G401 (cell line): Measurements from ENCODE around the gene DDX25. TPM values are rescaled to one million over a fixed set of nuclear protein-coding genes. Genes with fewer than 3 reads are reported as not detected.

Source experiments
- DNase-seq: peaks from one replicate; pipeline ENCODE4 v3.0.0-alpha.2; 2015; ENCODE audit warnings: low spot score
- in situ Hi-C: cut with HindIII; loops from 2 replicates; pipeline ENCODE4 v1.10.0; 2016; ENCODE audit warnings: low sequenced_read_pairs, mixed read lengths
- total RNA-seq: library from RNA; depleted of rRNA; stranded (reverse); fragments of >200 nt; shearing (Covaris generic); gene quantifications from 2 replicates; pipeline ENCODE4 v1.2.3, GENCODE V29; 2014

DDX25 gene
- total RNA-seq, 1 experiment from 2014 or later, result not detected

- DNase-seq, result no peak
- in situ Hi-C loops, result loop anchor here (25.0 kb wide), 1 partner anchor 281 kb away; the partner anchor contains the start of genes FAM118B and RPUSD4
Measured at GRCh38 chr11:125931116-125931515, 26.8 kb downstream of the DDX25 start.

- no peak for DNase-seq
- in situ Hi-C loops, result loop anchor here (25.0 kb wide), 1 partner anchor 281 kb away; the partner anchor contains the start of genes FAM118B and RPUSD4
Measured at GRCh38 chr11:125931668-125932067, 27.4 kb downstream of the DDX25 start.

- no peak for DNase-seq
- in situ Hi-C loops, result loop anchor here (25.0 kb wide), 1 partner anchor 280 kb away; the partner anchor contains the start of genes FAM118B and RPUSD4
Measured at GRCh38 chr11:125932301-125932700, 28.0 kb downstream of the DDX25 start.

- no peak for DNase-seq
- in situ Hi-C loops, result loop anchor here (25.0 kb wide), 1 partner anchor 279 kb away; the partner anchor contains the start of genes FAM118B and RPUSD4
Measured at GRCh38 chr11:125933030-125933813, 28.9 kb downstream of the DDX25 start.

- in situ Hi-C loops, result loop anchor here (25.0 kb wide), 1 partner anchor 278 kb away; the partner anchor contains the start of genes FAM118B and RPUSD4
- no peak for DNase-seq
Measured at GRCh38 chr11:125934473-125934872, 30.2 kb downstream of the DDX25 start.

- no peak for DNase-seq
- in situ Hi-C loops, result loop anchor here (25.0 kb wide), 1 partner anchor 277 kb away; the partner anchor contains the start of genes FAM118B and RPUSD4
Measured at GRCh38 chr11:125935056-125935455, 30.7 kb downstream of the DDX25 start.

GRCh38 chr11:125935618-125936199, 31.4 kb downstream of the DDX25 start:
- no peak for DNase-seq
- in situ Hi-C loops, result loop anchor here (25.0 kb wide), 1 partner anchor 277 kb away; the partner anchor contains the start of genes FAM118B and RPUSD4

GRCh38 chr11:125938418-125938817, 34.1 kb downstream of the DDX25 start:
- in situ Hi-C loops, result loop anchor here (25.0 kb wide), 1 partner anchor 274 kb away; the partner anchor contains the start of genes FAM118B and RPUSD4
- no peak for DNase-seq

- DNase-seq, result no peak
Measured at GRCh38 chr11:125939081-125939521, 34.8 kb downstream of the DDX25 start.

GRCh38 chr11:125940145-125940544, 35.8 kb downstream of the DDX25 start:
- DNase-seq, result no peak
- in situ Hi-C loops, result loop anchor here (25.0 kb wide), 1 partner anchor 272 kb away; the partner anchor contains the start of genes FAM118B and RPUSD4

More at GRCh38 chr11:125939081-125939521, 34.8 kb downstream of the DDX25 start:
- in situ Hi-C loops, result loop anchor here (25.0 kb wide), 1 partner anchor 273 kb away; the partner anchor contains the start of genes FAM118B and RPUSD4

GRCh38 chr11:125941267-125941618, 36.9 kb downstream of the DDX25 start:
- in situ Hi-C loops, result loop anchor here (25.0 kb wide), 1 partner anchor 271 kb away; the partner anchor contains the start of genes FAM118B and RPUSD4

GRCh38 chr11:125941619-125942611, 37.6 kb downstream of the DDX25 start:
- in situ Hi-C loops, result loop anchor here (25.0 kb wide), 1 partner anchor 270 kb away; the partner anchor contains the start of genes FAM118B and RPUSD4
- DNase-seq, result peak; percentile 83

More at GRCh38 chr11:125941267-125941618, 36.9 kb downstream of the DDX25 start:
- DNase-seq, result peak; percentile 86

- in situ Hi-C loops, result loop anchor here (25.0 kb wide), 1 partner anchor 269 kb away; the partner anchor contains the start of genes FAM118B and RPUSD4
- no peak for DNase-seq
Measured at GRCh38 chr11:125942771-125943428, 38.6 kb downstream of the DDX25 start.

- no peak for DNase-seq
- in situ Hi-C loops, result loop anchor here (25.0 kb wide), 1 partner anchor 268 kb away; the partner anchor contains the start of genes FAM118B and RPUSD4
Measured at GRCh38 chr11:125943661-125944349, 39.5 kb downstream of the DDX25 start.

GRCh38 chr11:125944350-125945010, 40.2 kb downstream of the DDX25 start:
- DNase-seq, result no peak
- in situ Hi-C loops, result loop anchor here (25.0 kb wide), 1 partner anchor 268 kb away; the partner anchor contains the start of genes FAM118B and RPUSD4

- no peak for DNase-seq
- in situ Hi-C loops, result loop anchor here (25.0 kb wide), 1 partner anchor 267 kb away; the partner anchor contains the start of genes FAM118B and RPUSD4
Measured at GRCh38 chr11:125945011-125945796, 40.9 kb downstream of the DDX25 start.
